SK-N-MC (cell line): ENCODE measurements around the gene SBF2.

Experiments
- EZH2 ChIP-seq: fragments of 200-600 bp; sonication (generic); IDR thresholded peaks from one replicate; pipeline ENCODE4 v1.6.1; 2017; ENCODE audit warnings: antibody characterized with exemption
- FOXP2 ChIP-seq: optimal IDR thresholded peaks from 2 replicates; pipeline ENCODE3; 2011; ENCODE audit warnings: mild to moderate bottlenecking, moderate library complexity; ENCODE audit not compliant: insufficient read depth; ENCODE audit errors: extremely low read length, control extremely low read depth
- POLR2AphosphoS5 ChIP-seq: IDR thresholded peaks from 2 replicates; pipeline ENCODE4 v1.6.1; 2012; ENCODE audit warnings: mild to moderate bottlenecking, low read depth, low read length, borderline replicate concordance

GRCh38 chr11:10012068-10012467 lies 282.0 kb downstream of the SBF2 start:
- TF ChIP-seq EZH2 (no peak), POLR2AphosphoS5 (no peak), FOXP2 (no peak)
